ENCODE data around the gene ARHGEF7.

The ARHGEF7 gene

GRCh38 chr13:111298214-111298975 lies 183.3 kb downstream of the ARHGEF7 start:
- Histone ChIP-seq H3K4me2 (no peak overlapping the region), H4K20me1 (peaks cover 60% of the 10 kb centered on the region), H3K27ac (no peak overlapping the region), H3K4me3 (no peak overlapping the region), H3K27me3 (no peaks in the 10 kb centered on the region), H3K4me1 (peaks cover 20% of the 10 kb centered on the region), H3K9me3 (no peaks in the 10 kb centered on the region), H3K9ac (no peak overlapping the region), H3K36me3 (peaks cover 89% of the 10 kb centered on the region)
- TF ChIP-seq Cebpa-rat (IDR thresholded peaks at IDR 0.05), result no peak

GRCh38 chr13:111302045-111302726 lies 187.1 kb downstream of the ARHGEF7 start:
- Histone ChIP-seq H3K36me3 (peaks cover 97% of the 10 kb centered on the region), H3K27ac (no peak overlapping the region), H3K27me3 (no peaks in the 10 kb centered on the region), H3K4me1 (peaks cover 13% of the 10 kb centered on the region), H3K4me2 (no peak overlapping the region), H3K4me3 (no peak overlapping the region), H4K20me1 (peaks cover 37% of the 10 kb centered on the region), H3K9ac (no peak overlapping the region), H3K9me3 (peaks cover 14% of the 10 kb centered on the region)
- no peak for TF ChIP-seq Cebpa-rat (IDR thresholded peaks at IDR 0.05)

GRCh38 chr13:111303559-111303958 lies 188.4 kb downstream of the ARHGEF7 start:
- H4K20me1 ChIP-seq, result peaks cover 26% of the 10 kb centered on the region
- no peak overlapping the region for H3K27ac ChIP-seq
- peaks cover 97% of the 10 kb centered on the region for H3K36me3 ChIP-seq
- H3K9ac ChIP-seq, result no peak overlapping the region; the same call in 1 of the 2 replicates
- no peak overlapping the region for H3K4me3 ChIP-seq
- H3K4me1 ChIP-seq, result peaks cover 13% of the 10 kb centered on the region
- H3K9me3 ChIP-seq, result peaks cover 22% of the 10 kb centered on the region
- peak overlapping the region; percentile 23 for H3K4me2 ChIP-seq
- H3K27me3 ChIP-seq, result no peaks in the 10 kb centered on the region
- TF ChIP-seq Cebpa-rat (IDR thresholded peaks at IDR 0.05), result no peak

GRCh38 chr13:111304041-111304544 lies 189.0 kb downstream of the ARHGEF7 start:
- H3K4me2 ChIP-seq, result peak overlapping the region; percentile 23
- no peaks in the 10 kb centered on the region for H3K27me3 ChIP-seq
- peaks cover 97% of the 10 kb centered on the region for H3K36me3 ChIP-seq
- peaks cover 22% of the 10 kb centered on the region for H3K9me3 ChIP-seq
- H3K4me3 ChIP-seq, result no peak overlapping the region
- H3K4me1 ChIP-seq, result peaks cover 13% of the 10 kb centered on the region
- H3K27ac ChIP-seq, result peak overlapping the region; percentile 11; the same call in 1 of the 2 replicates
- TF ChIP-seq Cebpa-rat (IDR thresholded peaks at IDR 0.05), result no peak
- peaks cover 20% of the 10 kb centered on the region for H4K20me1 ChIP-seq
- H3K9ac ChIP-seq, result no peak overlapping the region; the same call in 1 of the 2 replicates

- no peak for TF ChIP-seq Cebpa-rat (IDR thresholded peaks at IDR 0.05)
- H3K36me3 ChIP-seq, result peaks cover 95% of the 10 kb centered on the region
- no peak overlapping the region for H3K9ac ChIP-seq
- no peaks in the 10 kb centered on the region for H3K27me3 ChIP-seq
- H3K27ac ChIP-seq, result no peak overlapping the region
- H3K4me3 ChIP-seq, result no peak overlapping the region
- peaks cover 17% of the 10 kb centered on the region for H4K20me1 ChIP-seq
- H3K4me2 ChIP-seq, result no peak overlapping the region
- peaks cover 22% of the 10 kb centered on the region for H3K9me3 ChIP-seq
- peaks cover 13% of the 10 kb centered on the region for H3K4me1 ChIP-seq
These were observed 189.6 kb downstream of the ARHGEF7 start for GRCh38 chr13:111304603-111305289.

GRCh38 chr13:111312944-111313590 lies 198.0 kb downstream of the ARHGEF7 start:
- Histone ChIP-seq H3K4me2 (no peak overlapping the region), H3K9me3 (peaks cover 36% of the 10 kb centered on the region), H3K4me1 (no peaks in the 10 kb centered on the region), H3K27ac (no peak overlapping the region), H3K36me3 (peaks cover 69% of the 10 kb centered on the region), H3K9ac (no peak overlapping the region), H4K20me1 (peaks cover 26% of the 10 kb centered on the region), H3K4me3 (no peak overlapping the region), H3K27me3 (no peaks in the 10 kb centered on the region)
- no peak for TF ChIP-seq Cebpa-rat (IDR thresholded peaks at IDR 0.05)

GRCh38 chr13:111313911-111314425 lies 198.9 kb downstream of the ARHGEF7 start:
- Histone ChIP-seq H3K4me2 (no peak overlapping the region), H3K36me3 (peaks cover 60% of the 10 kb centered on the region), H3K9ac (no peak overlapping the region), H3K27me3 (no peaks in the 10 kb centered on the region), H3K27ac (no peak overlapping the region), H4K20me1 (peaks cover 26% of the 10 kb centered on the region), H3K9me3 (peaks cover 31% of the 10 kb centered on the region), H3K4me3 (no peak overlapping the region), H3K4me1 (no peaks in the 10 kb centered on the region)
- TF ChIP-seq Cebpa-rat (IDR thresholded peaks at IDR 0.05), result no peak

GRCh38 chr13:111314852-111315251 lies 199.7 kb downstream of the ARHGEF7 start:
- peaks cover 23% of the 10 kb centered on the region for H4K20me1 ChIP-seq
- H3K27me3 ChIP-seq, result no peaks in the 10 kb centered on the region
- H3K27ac ChIP-seq, result no peak overlapping the region
- no peaks in the 10 kb centered on the region for H3K4me1 ChIP-seq
- H3K4me2 ChIP-seq, result no peak overlapping the region
- no peak overlapping the region for H3K9ac ChIP-seq
- no peak for TF ChIP-seq Cebpa-rat (IDR thresholded peaks at IDR 0.05)
- no peak overlapping the region for H3K4me3 ChIP-seq
- peaks cover 53% of the 10 kb centered on the region for H3K36me3 ChIP-seq
- peaks cover 31% of the 10 kb centered on the region for H3K9me3 ChIP-seq

GRCh38 chr13:111315347-111315995 lies 200.4 kb downstream of the ARHGEF7 start:
- Histone ChIP-seq H4K20me1 (peaks cover 17% of the 10 kb centered on the region), H3K4me2 (no peak overlapping the region), H3K9ac (no peak overlapping the region), H3K27me3 (no peaks in the 10 kb centered on the region), H3K27ac (no peak overlapping the region), H3K4me1 (no peaks in the 10 kb centered on the region), H3K9me3 (peaks cover 26% of the 10 kb centered on the region), H3K36me3 (peaks cover 47% of the 10 kb centered on the region), H3K4me3 (no peak overlapping the region)
- no peak for TF ChIP-seq Cebpa-rat (IDR thresholded peaks at IDR 0.05)
